Measurements from ENCODE around the gene MYOT.

MYOT gene

GRCh38 chr5:137916923-137917322 lies 49.3 kb downstream of the MYOT start:
- no peak overlapping the region for H3K27ac ChIP-seq (ENCODE audit: low read length)
- H3K4me2 ChIP-seq (ENCODE audit: low read depth, low read length), result no peak overlapping the region
- no peak for DNase-seq
- no peaks in the 10 kb centered on the region for H4K20me1 ChIP-seq (ENCODE audit: insufficient read depth, low read length)
- no peak overlapping the region for H2AFZ ChIP-seq (ENCODE audit: low read length)
- no peaks in the 10 kb centered on the region for H3K79me2 ChIP-seq (ENCODE audit: low read length)
- H3K27me3 ChIP-seq (replicated peaks; ENCODE audit: insufficient read depth, low read length), result no peaks in the 10 kb centered on the region
- H3K4me1 ChIP-seq (ENCODE audit: low read length), result no peaks in the 10 kb centered on the region
- no peaks in the 10 kb centered on the region for H3K36me3 ChIP-seq (replicated peaks; ENCODE audit: insufficient read depth, low read length)
- H3K9ac ChIP-seq (ENCODE audit: low read length), result no peak overlapping the region
- no peaks in the 10 kb centered on the region for H3F3A ChIP-seq (ENCODE audit: insufficient read depth, low read length)
- no peak for TF ChIP-seq EZH2 (optimal IDR thresholded peaks at IDR 0.05; ENCODE audit: low read depth, low read length)
- no peaks in the 10 kb centered on the region for H3K9me3 ChIP-seq (replicated peaks; ENCODE audit: insufficient read depth, low read length)
- H3K9me2 ChIP-seq (replicated peaks; ENCODE audit: insufficient read depth, low read length), result no peaks in the 10 kb centered on the region
- H3K4me3 ChIP-seq (ENCODE audit: low read length), result no peak overlapping the region

DNA sequence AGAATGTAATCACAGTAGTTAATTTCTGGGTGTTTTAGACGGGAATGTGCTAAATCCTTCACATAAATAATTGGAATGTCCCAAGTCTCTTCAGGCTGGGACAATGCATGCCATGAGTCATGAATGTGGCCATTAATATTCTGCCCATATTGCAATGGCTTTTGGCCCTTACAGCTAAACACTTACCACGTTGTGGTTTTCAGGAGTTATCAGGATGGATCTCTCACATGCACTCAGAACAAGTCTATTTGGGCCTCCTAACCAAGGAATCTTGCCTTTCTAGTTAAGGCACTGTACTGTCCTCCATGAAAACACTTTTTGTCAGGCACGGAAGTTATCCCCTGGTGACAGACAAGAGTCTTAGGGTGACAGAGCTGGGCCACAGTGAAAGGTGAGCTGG lies 54.3 kb downstream of the MYOT start:
- no peak for DNase-seq
- H3K27ac ChIP-seq (ENCODE audit: low read length), result no peak overlapping the region
- H3K79me2 ChIP-seq (ENCODE audit: low read length), result no peaks in the 10 kb centered on the region

GRCh38 chr5:137923856-137924255 lies 56.2 kb downstream of the MYOT start:
- Histone ChIP-seq H2AFZ (ENCODE audit: low read length) (no peak overlapping the region), H3K79me2 (ENCODE audit: low read length) (no peaks in the 10 kb centered on the region), H3K9me2 (replicated peaks; ENCODE audit: insufficient read depth, low read length) (no peaks in the 10 kb centered on the region), H4K20me1 (ENCODE audit: insufficient read depth, low read length) (no peaks in the 10 kb centered on the region), H3K4me2 (ENCODE audit: low read depth, low read length) (no peak overlapping the region), H3K4me3 (ENCODE audit: low read length) (no peak overlapping the region), H3K4me1 (ENCODE audit: low read length) (no peaks in the 10 kb centered on the region), H3K36me3 (replicated peaks; ENCODE audit: insufficient read depth, low read length) (no peaks in the 10 kb centered on the region), H3K9ac (ENCODE audit: low read length) (no peak overlapping the region), H3K27me3 (replicated peaks; ENCODE audit: insufficient read depth, low read length) (no peaks in the 10 kb centered on the region), H3K27ac (ENCODE audit: low read length) (no peak overlapping the region), H3K9me3 (replicated peaks; ENCODE audit: insufficient read depth, low read length) (no peaks in the 10 kb centered on the region), H3F3A (ENCODE audit: insufficient read depth, low read length) (no peaks in the 10 kb centered on the region)
- no peak for TF ChIP-seq EZH2 (optimal IDR thresholded peaks at IDR 0.05; ENCODE audit: low read depth, low read length)
- TF ChIP-seq, protein P1, sequence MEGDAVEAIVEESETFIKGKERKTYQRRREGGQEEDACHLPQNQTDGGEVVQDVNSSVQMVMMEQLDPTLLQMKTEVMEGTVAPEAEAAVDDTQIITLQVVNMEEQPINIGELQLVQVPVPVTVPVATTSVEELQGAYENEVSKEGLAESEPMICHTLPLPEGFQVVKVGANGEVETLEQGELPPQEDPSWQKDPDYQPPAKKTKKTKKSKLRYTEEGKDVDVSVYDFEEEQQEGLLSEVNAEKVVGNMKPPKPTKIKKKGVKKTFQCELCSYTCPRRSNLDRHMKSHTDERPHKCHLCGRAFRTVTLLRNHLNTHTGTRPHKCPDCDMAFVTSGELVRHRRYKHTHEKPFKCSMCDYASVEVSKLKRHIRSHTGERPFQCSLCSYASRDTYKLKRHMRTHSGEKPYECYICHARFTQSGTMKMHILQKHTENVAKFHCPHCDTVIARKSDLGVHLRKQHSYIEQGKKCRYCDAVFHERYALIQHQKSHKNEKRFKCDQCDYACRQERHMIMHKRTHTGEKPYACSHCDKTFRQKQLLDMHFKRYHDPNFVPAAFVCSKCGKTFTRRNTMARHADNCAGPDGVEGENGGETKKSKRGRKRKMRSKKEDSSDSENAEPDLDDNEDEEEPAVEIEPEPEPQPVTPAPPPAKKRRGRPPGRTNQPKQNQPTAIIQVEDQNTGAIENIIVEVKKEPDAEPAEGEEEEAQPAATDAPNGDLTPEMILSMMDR (IDR thresholded peaks at IDR 0.05; ENCODE audit: low read length), result no peak
- no peak for TF ChIP-seq EZH2phosphoT487 (IDR thresholded peaks at IDR 0.05; ENCODE audit: low read length)
- no peak for DNase-seq

More for the DNA sequence above, 54.3 kb downstream of the MYOT start:
- no peaks in the 10 kb centered on the region for H3K27me3 ChIP-seq (replicated peaks; ENCODE audit: insufficient read depth, low read length)
- H3K9ac ChIP-seq (ENCODE audit: low read length), result no peak overlapping the region
- no peaks in the 10 kb centered on the region for H3K9me2 ChIP-seq (replicated peaks; ENCODE audit: insufficient read depth, low read length)
- no peak overlapping the region for H3K4me3 ChIP-seq (ENCODE audit: low read length)
- H3K4me2 ChIP-seq (ENCODE audit: low read depth, low read length), result no peak overlapping the region
- no peaks in the 10 kb centered on the region for H3K36me3 ChIP-seq (replicated peaks; ENCODE audit: insufficient read depth, low read length)
- no peak for TF ChIP-seq EZH2phosphoT487 (IDR thresholded peaks at IDR 0.05; ENCODE audit: low read length)
- no peak for TF ChIP-seq EZH2 (optimal IDR thresholded peaks at IDR 0.05; ENCODE audit: low read depth, low read length)
- TF ChIP-seq, protein P1 (IDR thresholded peaks at IDR 0.05; ENCODE audit: low read length), result no peak
- H2AFZ ChIP-seq (ENCODE audit: low read length), result no peak overlapping the region
- no peaks in the 10 kb centered on the region for H4K20me1 ChIP-seq (ENCODE audit: insufficient read depth, low read length)
- no peaks in the 10 kb centered on the region for H3K9me3 ChIP-seq (replicated peaks; ENCODE audit: insufficient read depth, low read length)
- H3F3A ChIP-seq (ENCODE audit: insufficient read depth, low read length), result no peaks in the 10 kb centered on the region
- no peaks in the 10 kb centered on the region for H3K4me1 ChIP-seq (ENCODE audit: low read length)

DNA sequence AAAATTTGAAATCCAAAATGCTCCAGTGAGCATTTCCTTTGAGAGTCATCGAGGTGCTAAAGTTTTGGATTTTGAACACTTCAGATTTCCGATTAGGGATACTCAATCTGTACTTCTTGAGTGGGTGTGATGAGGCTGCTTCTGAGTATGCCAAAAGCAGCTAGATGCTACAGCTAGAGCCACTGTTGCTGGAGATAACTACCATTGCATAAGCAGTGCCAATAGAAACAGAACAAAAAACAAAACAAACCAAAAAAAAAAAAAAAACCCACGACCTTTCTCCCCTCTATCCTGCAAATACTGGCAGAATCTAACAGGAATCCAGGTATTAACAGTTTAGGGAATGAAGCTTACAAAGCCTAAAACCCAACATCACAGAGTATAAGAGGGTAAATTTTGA lies 65.1 kb downstream of the MYOT start:
- Histone ChIP-seq H3K36me3 (replicated peaks; ENCODE audit: insufficient read depth, low read length) (no peaks in the 10 kb centered on the region), H3K27ac (ENCODE audit: low read length) (no peak overlapping the region), H3K79me2 (ENCODE audit: low read length) (no peaks in the 10 kb centered on the region), H3K4me1 (ENCODE audit: low read length) (no peaks in the 10 kb centered on the region), H3K9me2 (replicated peaks; ENCODE audit: insufficient read depth, low read length) (no peaks in the 10 kb centered on the region), H2AFZ (ENCODE audit: low read length) (no peak overlapping the region), H3K4me3 (ENCODE audit: low read length) (no peak overlapping the region), H3F3A (ENCODE audit: insufficient read depth, low read length) (no peaks in the 10 kb centered on the region), H3K27me3 (replicated peaks; ENCODE audit: insufficient read depth, low read length) (no peaks in the 10 kb centered on the region), H3K9me3 (replicated peaks; ENCODE audit: insufficient read depth, low read length) (no peaks in the 10 kb centered on the region), H3K9ac (ENCODE audit: low read length) (no peak overlapping the region), H4K20me1 (ENCODE audit: insufficient read depth, low read length) (no peaks in the 10 kb centered on the region), H3K4me2 (ENCODE audit: low read depth, low read length) (no peak overlapping the region)
- DNase-seq, result no peak
- TF ChIP-seq EZH2 (optimal IDR thresholded peaks at IDR 0.05; ENCODE audit: low read depth, low read length) (no peak), EZH2phosphoT487 (IDR thresholded peaks at IDR 0.05; ENCODE audit: low read length) (no peak)
- TF ChIP-seq, protein P1 (IDR thresholded peaks at IDR 0.05; ENCODE audit: low read length), result no peak
